A549 (cell line): Measurements from ENCODE around the gene ZFYVE9.

Experiments
- CHD4 ChIP-seq: fragments of 200-600 bp; sonication (generic); IDR thresholded peaks from 2 replicates; pipeline ENCODE4 v1.6.1; 2016; ENCODE audit warnings: antibody characterized with exemption, mild to moderate bottlenecking, borderline replicate concordance
- NFE2L2 ChIP-seq: fragments of 150-350 bp; conservative IDR thresholded peaks from 2 replicates; pipeline ENCODE4 v1.6.1; 2014; ENCODE audit warnings: low read length
- RAD21 ChIP-seq, 2 experiments: fragments of >200 bp in 1 of 2; sonication (Bioruptor Twin) in 1 of 2; formaldehyde crosslinking in 1 of 2; IDR thresholded peaks in 1 of 2; conservative IDR thresholded peaks in 1 of 2; 2 replicates in 1 of 2; 3 replicates in 1 of 2; pipeline ENCODE4 v1.6.1; 2012 to 2018; ENCODE audit warnings: inconsistent platforms in 1 of 2
- TF ChIP-seq, protein P1 (sequence below): fragments of >200 bp; sonication (Bioruptor Twin); formaldehyde crosslinking; IDR thresholded peaks from 3 replicates; pipeline ENCODE4 v1.5.1; 2016
- TF ChIP-seq, protein P2 (sequence below): fragments of 200-600 bp; sonication (generic); IDR thresholded peaks from 2 replicates; pipeline ENCODE4 v1.6.1; 2016; ENCODE audit warnings: antibody characterized with exemption, mild to moderate bottlenecking, moderate library complexity

DNA sequence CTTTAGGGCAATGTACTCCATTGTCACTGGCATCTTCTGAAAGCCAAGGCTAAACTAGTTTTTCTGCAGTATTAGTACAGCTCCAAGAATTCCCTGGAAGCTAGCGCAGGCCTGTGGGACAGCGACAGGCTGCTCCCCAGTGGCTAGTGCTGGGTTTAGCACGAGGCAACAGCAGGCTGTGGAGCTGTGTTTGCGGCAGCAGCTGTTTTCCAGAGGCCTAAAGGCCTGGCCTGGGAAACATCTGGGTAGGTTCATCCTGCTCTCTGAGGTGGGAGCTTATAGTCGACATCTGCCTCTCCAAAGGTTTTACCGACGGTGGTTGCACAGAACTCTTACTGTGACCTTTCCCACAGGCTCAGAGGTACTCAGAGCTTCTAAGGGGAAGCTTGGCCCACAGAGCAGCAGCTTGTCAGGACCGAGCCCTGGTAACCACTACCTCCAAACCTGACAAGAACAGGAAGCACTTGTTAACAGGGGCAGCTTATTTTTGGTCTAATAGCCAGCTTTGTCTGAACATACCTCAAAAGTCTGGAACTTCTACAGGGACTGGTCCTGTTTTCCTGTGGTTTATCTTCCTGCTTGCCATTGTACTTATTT lies 206.9 kb downstream of the ZFYVE9 start:
- TF ChIP-seq, protein P1, sequence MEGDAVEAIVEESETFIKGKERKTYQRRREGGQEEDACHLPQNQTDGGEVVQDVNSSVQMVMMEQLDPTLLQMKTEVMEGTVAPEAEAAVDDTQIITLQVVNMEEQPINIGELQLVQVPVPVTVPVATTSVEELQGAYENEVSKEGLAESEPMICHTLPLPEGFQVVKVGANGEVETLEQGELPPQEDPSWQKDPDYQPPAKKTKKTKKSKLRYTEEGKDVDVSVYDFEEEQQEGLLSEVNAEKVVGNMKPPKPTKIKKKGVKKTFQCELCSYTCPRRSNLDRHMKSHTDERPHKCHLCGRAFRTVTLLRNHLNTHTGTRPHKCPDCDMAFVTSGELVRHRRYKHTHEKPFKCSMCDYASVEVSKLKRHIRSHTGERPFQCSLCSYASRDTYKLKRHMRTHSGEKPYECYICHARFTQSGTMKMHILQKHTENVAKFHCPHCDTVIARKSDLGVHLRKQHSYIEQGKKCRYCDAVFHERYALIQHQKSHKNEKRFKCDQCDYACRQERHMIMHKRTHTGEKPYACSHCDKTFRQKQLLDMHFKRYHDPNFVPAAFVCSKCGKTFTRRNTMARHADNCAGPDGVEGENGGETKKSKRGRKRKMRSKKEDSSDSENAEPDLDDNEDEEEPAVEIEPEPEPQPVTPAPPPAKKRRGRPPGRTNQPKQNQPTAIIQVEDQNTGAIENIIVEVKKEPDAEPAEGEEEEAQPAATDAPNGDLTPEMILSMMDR = peak; percentile 15; the same call in 1 of the 3 replicates
- TF ChIP-seq CHD4 = no peak
- TF ChIP-seq RAD21 (conservative IDR thresholded peaks at IDR 0.05 in 1 of 2, IDR thresholded peaks at IDR 0.05 in 1 of 2) = peak in 1 of 2 experiments; percentile 45; a peak in 3 of 5 replicates
- no peak for TF ChIP-seq NFE2L2
- TF ChIP-seq, protein P2, sequence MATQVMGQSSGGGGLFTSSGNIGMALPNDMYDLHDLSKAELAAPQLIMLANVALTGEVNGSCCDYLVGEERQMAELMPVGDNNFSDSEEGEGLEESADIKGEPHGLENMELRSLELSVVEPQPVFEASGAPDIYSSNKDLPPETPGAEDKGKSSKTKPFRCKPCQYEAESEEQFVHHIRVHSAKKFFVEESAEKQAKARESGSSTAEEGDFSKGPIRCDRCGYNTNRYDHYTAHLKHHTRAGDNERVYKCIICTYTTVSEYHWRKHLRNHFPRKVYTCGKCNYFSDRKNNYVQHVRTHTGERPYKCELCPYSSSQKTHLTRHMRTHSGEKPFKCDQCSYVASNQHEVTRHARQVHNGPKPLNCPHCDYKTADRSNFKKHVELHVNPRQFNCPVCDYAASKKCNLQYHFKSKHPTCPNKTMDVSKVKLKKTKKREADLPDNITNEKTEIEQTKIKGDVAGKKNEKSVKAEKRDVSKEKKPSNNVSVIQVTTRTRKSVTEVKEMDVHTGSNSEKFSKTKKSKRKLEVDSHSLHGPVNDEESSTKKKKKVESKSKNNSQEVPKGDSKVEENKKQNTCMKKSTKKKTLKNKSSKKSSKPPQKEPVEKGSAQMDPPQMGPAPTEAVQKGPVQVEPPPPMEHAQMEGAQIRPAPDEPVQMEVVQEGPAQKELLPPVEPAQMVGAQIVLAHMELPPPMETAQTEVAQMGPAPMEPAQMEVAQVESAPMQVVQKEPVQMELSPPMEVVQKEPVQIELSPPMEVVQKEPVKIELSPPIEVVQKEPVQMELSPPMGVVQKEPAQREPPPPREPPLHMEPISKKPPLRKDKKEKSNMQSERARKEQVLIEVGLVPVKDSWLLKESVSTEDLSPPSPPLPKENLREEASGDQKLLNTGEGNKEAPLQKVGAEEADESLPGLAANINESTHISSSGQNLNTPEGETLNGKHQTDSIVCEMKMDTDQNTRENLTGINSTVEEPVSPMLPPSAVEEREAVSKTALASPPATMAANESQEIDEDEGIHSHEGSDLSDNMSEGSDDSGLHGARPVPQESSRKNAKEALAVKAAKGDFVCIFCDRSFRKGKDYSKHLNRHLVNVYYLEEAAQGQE = no peak
